ENCODE measurements around the gene ZNF580. TPM values are rescaled to one million over a fixed set of nuclear protein-coding genes. Genes with fewer than 3 reads are reported as not detected.

The ZNF580 gene
- total RNA-seq, 1 experiment from 2014 or later, result 15.2 TPM

DNA sequence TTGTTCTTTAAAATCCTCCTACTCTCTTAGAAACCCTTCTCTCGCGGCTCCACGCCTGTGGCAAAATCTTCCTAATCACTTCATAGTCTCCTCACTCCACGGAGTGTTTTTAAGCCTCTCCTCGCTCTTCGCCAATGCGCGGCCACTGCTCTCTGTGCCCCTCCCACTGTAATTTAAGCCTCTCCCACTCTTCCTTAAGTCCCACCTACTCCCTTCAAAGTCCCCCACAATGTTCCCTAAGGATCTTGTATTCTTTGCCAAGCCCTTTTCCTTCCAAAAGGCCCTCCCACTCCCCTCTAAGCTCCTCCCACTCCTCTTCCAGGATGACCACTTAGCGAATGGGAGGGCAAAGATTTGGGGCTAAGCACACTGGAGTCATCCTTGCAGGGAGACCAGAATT, 42.8 kb upstream of the ZNF580 start:
- Histone ChIP-seq H3K9me2 (replicated peaks; ENCODE audit: low read length) (no peaks in the 10 kb centered on the region), H3K9me3 (ENCODE audit: low read length) (no peaks in the 10 kb centered on the region), H3K27ac (ENCODE audit: low read length) (no peak overlapping the region), H3K9ac (ENCODE audit: low read length) (no peak overlapping the region), H3K79me2 (ENCODE audit: low read length) (peaks cover 12% of the 10 kb centered on the region; the same call in 1 of the 2 replicates), H3K27me3 (ENCODE audit: low read length) (no peaks in the 10 kb centered on the region), H3K4me2 (ENCODE audit: low read length) (no peak overlapping the region), H2AFZ (ENCODE audit: low read length) (no peak overlapping the region), H3K36me3 (ENCODE audit: low read depth, low read length) (peaks cover 4% of the 10 kb centered on the region; the same call in 1 of the 2 replicates), H3K4me3 (ENCODE audit: low read length) (no peak overlapping the region), H4K20me1 (ENCODE audit: low read length) (no peaks in the 10 kb centered on the region), H3K4me1 (ENCODE audit: insufficient read depth, low read length) (peaks cover 12% of the 10 kb centered on the region), H3F3A (ENCODE audit: low read length, unreplicated experiment) (no peaks in the 10 kb centered on the region)
- no TSS peak for BruUV-seq (replicated peaks)
- ATAC-seq (no peak), DNase-seq (no peak)
- CTCF ChIA-PET, result no interaction called here
- intact Hi-C loops (cut with micrococcal nuclease), result loop anchor here (2.0 to 5.0 kb wide), 3 partner anchors 17 to 43 kb away; partner anchors contain the start of genes ZNF579 and ZNF580
- POLR2A ChIA-PET (ENCODE audit: unreplicated experiment), result no interaction called here
- no peak for TF ChIP-seq EZH2 (IDR thresholded peaks at IDR 0.05; ENCODE audit: low read length, unreplicated experiment)
- TF ChIP-seq, protein P1, sequence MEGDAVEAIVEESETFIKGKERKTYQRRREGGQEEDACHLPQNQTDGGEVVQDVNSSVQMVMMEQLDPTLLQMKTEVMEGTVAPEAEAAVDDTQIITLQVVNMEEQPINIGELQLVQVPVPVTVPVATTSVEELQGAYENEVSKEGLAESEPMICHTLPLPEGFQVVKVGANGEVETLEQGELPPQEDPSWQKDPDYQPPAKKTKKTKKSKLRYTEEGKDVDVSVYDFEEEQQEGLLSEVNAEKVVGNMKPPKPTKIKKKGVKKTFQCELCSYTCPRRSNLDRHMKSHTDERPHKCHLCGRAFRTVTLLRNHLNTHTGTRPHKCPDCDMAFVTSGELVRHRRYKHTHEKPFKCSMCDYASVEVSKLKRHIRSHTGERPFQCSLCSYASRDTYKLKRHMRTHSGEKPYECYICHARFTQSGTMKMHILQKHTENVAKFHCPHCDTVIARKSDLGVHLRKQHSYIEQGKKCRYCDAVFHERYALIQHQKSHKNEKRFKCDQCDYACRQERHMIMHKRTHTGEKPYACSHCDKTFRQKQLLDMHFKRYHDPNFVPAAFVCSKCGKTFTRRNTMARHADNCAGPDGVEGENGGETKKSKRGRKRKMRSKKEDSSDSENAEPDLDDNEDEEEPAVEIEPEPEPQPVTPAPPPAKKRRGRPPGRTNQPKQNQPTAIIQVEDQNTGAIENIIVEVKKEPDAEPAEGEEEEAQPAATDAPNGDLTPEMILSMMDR (conservative IDR thresholded peaks at IDR 0.05; ENCODE audit: low read depth, low read length), result no peak
- no peak for TF ChIP-seq EZH2phosphoT487 (IDR thresholded peaks at IDR 0.05; ENCODE audit: borderline replicate concordance, low read length)

DNA sequence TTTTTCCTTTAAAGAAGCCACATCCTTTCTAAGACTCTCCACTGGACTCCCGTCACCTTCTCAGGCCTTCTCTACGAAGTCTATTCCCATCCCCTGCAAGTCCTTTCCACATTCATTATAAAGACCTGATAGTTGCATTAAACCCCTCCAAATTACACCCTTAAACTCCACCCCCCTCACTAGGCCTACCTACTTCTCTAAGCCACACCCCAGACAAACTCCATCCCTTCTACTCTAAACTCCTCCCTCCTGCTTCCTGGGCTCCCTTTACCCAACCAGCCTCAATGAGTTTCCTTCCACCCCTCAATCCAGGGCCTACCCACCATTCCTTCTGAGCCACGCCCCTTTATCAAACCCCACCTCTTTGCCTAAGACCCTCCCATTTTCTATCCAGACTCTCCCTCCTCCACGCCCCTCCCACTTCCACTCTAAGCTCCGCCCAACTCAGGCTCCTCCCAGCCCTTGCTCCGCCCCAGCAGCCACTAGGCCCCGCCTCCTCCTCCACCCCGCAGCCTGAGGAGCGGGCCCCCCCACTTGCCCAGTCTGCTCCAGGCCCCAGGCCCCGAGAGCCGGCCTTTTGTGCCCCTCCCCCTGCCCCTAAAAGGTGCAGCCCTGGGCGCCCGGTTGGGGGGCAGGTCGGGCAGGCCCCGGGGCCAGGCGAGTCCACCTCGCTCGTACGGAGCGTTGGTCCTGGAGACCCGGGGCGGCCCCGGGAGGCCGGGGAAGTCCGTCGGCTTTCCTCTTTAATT, 41.9 kb upstream of the ZNF580 start:
- POLR2A ChIA-PET (ENCODE audit: unreplicated experiment), result interaction anchor here (0.6 to 1.2 kb wide), 8 partner anchors 17 to 260 kb away, joined by 3 to 7 read pairs (median 4); partner anchors contain the start of gene ZNF784
- no TSS peak for BruUV-seq (replicated peaks)
- intact Hi-C loops (cut with micrococcal nuclease), result loop anchor here (1.0 to 5.0 kb wide), 4 partner anchors 12 to 42 kb away; partner anchors contain the start of genes ZNF579 and ZNF580
- Histone ChIP-seq H2AFZ (ENCODE audit: low read length) (peak overlapping the region; percentile 91), H4K20me1 (ENCODE audit: low read length) (no peaks in the 10 kb centered on the region), H3K4me3 (ENCODE audit: low read length) (peak overlapping the region; percentile 77), H3K9ac (ENCODE audit: low read length) (peak overlapping the region; percentile 95), H3K36me3 (ENCODE audit: low read depth, low read length) (peaks cover 4% of the 10 kb centered on the region; the same call in 1 of the 2 replicates), H3F3A (ENCODE audit: low read length, unreplicated experiment) (no peaks in the 10 kb centered on the region), H3K4me1 (ENCODE audit: insufficient read depth, low read length) (peaks cover 12% of the 10 kb centered on the region), H3K9me3 (ENCODE audit: low read length) (no peaks in the 10 kb centered on the region), H3K27ac (ENCODE audit: low read length) (peak overlapping the region; percentile 87), H3K9me2 (replicated peaks; ENCODE audit: low read length) (no peaks in the 10 kb centered on the region), H3K4me2 (ENCODE audit: low read length) (peak overlapping the region; percentile 85), H3K79me2 (ENCODE audit: low read length) (peaks cover 12% of the 10 kb centered on the region; the same call in 1 of the 2 replicates), H3K27me3 (ENCODE audit: low read length) (no peaks in the 10 kb centered on the region)
- CTCF ChIA-PET, result interaction anchor here (0.5 to 1.4 kb wide), 4 partner anchors 17 to 433 kb away, joined by 3 to 5 read pairs (median 4); partner anchors contain the start of gene DNAAF3
- peak; percentile 67 for ATAC-seq
- peak; percentile 98 for DNase-seq
- no peak for TF ChIP-seq EZH2phosphoT487 (IDR thresholded peaks at IDR 0.05; ENCODE audit: borderline replicate concordance, low read length)
- TF ChIP-seq, protein P1 (conservative IDR thresholded peaks at IDR 0.05; ENCODE audit: low read depth, low read length), result no peak
- TF ChIP-seq EZH2 (IDR thresholded peaks at IDR 0.05; ENCODE audit: low read length, unreplicated experiment), result no peak
